Measurements from ENCODE around the gene FRMD5. TPM values are rescaled to one million over a fixed set of nuclear protein-coding genes. Genes with fewer than 3 reads are reported as not detected.

Gene FRMD5
- total RNA-seq, 1 experiment from 2014 or later = 27.2 TPM

DNA sequence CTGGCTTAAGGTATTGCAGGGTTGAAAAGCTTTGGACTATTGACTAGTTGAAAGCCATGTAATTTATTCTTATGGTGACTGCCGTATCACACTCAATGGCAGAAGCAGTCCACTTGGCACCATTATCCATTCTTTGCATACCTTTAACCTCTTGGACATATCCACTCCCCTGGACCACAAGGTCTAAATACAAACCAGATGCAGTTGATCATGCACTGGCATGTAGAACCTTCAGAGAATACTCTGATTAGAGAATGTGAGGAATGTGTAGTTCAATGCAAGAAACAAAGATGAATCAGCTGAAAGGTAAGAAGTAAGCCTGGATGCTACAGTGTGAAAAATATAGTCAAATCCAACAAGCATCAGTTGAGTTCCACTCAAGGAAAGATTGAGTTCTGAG is 93.1 kb downstream of the FRMD5 start (continued):
- no peak for TF ChIP-seq ZBTB33 (IDR thresholded peaks at IDR 0.05; ENCODE audit: extremely low read depth, insufficient replicate concordance, low read length)
- no peak for TF ChIP-seq ELF1 (IDR thresholded peaks at IDR 0.05; ENCODE audit: borderline replicate concordance, low read depth)
- TF ChIP-seq SP1 (IDR thresholded peaks at IDR 0.05; ENCODE audit: low read depth) = no peak

DNA sequence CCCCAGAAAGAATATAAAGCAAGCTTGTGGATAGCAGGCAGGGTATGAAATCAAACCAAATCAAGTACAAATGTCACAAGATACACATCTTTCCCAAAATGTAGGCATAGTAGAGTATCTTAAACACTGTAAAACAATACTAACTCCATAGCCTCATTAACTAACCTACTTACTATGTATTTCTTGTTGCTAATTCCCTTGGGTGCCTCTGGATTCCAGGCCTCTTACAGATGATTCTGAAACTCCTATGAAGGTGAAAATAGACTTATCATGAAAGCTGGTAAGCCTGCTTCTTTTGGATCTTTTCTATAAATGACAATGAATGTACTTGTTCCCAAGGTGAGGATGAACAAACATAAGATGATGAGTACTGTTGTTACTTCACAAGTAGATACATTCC is 93.8 kb downstream of the FRMD5 start:
- Histone ChIP-seq H3K27me3 (ENCODE audit: insufficient read depth, low read length) (no peaks in the 10 kb centered on the region), H3K79me2 (ENCODE audit: insufficient read depth, low read length) (peaks cover 73% of the 10 kb centered on the region), H3K27ac (ENCODE audit: low read depth, low read length) (peak overlapping the region; percentile 72; the same call in 1 of the 2 replicates), H3K9ac (ENCODE audit: low read length) (no peak overlapping the region), H3K9me3 (ENCODE audit: control insufficient read depth in 1 of 2, insufficient read depth in 1 of 2, low read depth in 1 of 2, low read length in 2 of 2) (no peaks in the 10 kb centered on the region), H3K4me3 (replicated peaks in 1 of 2; ENCODE audit: low read depth in 1 of 2, low read length in 2 of 2) (peak overlapping the region in 1 of 2 experiments; percentile 23; a peak in 1 of 4 replicates), H3K4me1 (ENCODE audit: control insufficient read depth in 1 of 2, insufficient read depth in 2 of 2, low read length in 2 of 2) (peaks cover 32 to 72% of the 10 kb centered on the region in 2 experiments), H3K4me2 (ENCODE audit: low read length) (peak overlapping the region; percentile 67), H3K9me2 (ENCODE audit: insufficient read depth) (no peaks in the 10 kb centered on the region), H2AFZ (ENCODE audit: low read depth, low read length, poor library complexity, severe bottlenecking) (no peak overlapping the region), H4K20me1 (ENCODE audit: insufficient read depth) (no peaks in the 10 kb centered on the region), H3K36me3 (ENCODE audit: control insufficient read depth in 1 of 2, insufficient read depth in 2 of 2, low read length in 2 of 2) (no peaks in the 10 kb centered on the region; a peak in 1 of 4 replicates)
- TF ChIP-seq YY1 (IDR thresholded peaks at IDR 0.05; ENCODE audit: extremely low read depth, insufficient replicate concordance, low read depth, low read length) = no peak
- no peak for TF ChIP-seq TCF7L2 (IDR thresholded peaks at IDR 0.05; ENCODE audit: borderline replicate concordance, extremely low read depth, insufficient read depth, insufficient read length)
- no peak for TF ChIP-seq EZH2 (IDR thresholded peaks at IDR 0.05)
- no peak for TF ChIP-seq ZNF274 (IDR thresholded peaks at IDR 0.05; ENCODE audit: low read depth, low read length)
- TF ChIP-seq, protein P1, sequence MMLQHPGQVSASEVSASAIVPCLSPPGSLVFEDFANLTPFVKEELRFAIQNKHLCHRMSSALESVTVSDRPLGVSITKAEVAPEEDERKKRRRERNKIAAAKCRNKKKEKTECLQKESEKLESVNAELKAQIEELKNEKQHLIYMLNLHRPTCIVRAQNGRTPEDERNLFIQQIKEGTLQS (IDR thresholded peaks at IDR 0.05) = no peak
- TF ChIP-seq ZBTB33 (IDR thresholded peaks at IDR 0.05; ENCODE audit: extremely low read depth, insufficient replicate concordance, low read length) = no peak
- TF ChIP-seq RAD21 (IDR thresholded peaks at IDR 0.05; ENCODE audit: low read depth) = no peak
- no peak for TF ChIP-seq ZFX (IDR thresholded peaks at IDR 0.05)
- no peak for TF ChIP-seq POLR2AphosphoS5 (IDR thresholded peaks at IDR 0.05; ENCODE audit: low read depth, low read length)
- no peak for TF ChIP-seq FOSL1 (IDR thresholded peaks at IDR 0.05; ENCODE audit: low read depth)
- TF ChIP-seq EGR1 (IDR thresholded peaks at IDR 0.05; ENCODE audit: low read depth) = no peak
- TF ChIP-seq CBX3 (IDR thresholded peaks at IDR 0.05; ENCODE audit: low read depth) = no peak
- no peak for TF ChIP-seq SIN3A (IDR thresholded peaks at IDR 0.05; ENCODE audit: low read depth)
- TF ChIP-seq POLR2A (IDR thresholded peaks at IDR 0.05; ENCODE audit: borderline replicate concordance, extremely low read depth, insufficient read depth, insufficient read length) = no peak
- no peak for TF ChIP-seq JUND (IDR thresholded peaks at IDR 0.05)
- no peak for TF ChIP-seq SP1 (IDR thresholded peaks at IDR 0.05; ENCODE audit: low read depth)
- ChIA-PET POLR2A (no interaction called here), RAD21 (ENCODE audit: low non-redundant PET in 1 of 2, low total read pairs in 2 of 2, uncharacterized antibody in 2 of 2, unreplicated experiment in 2 of 2) (no interaction called here), CTCF (no interaction called here)
- no peak for DNase-seq (ENCODE audit: low read depth, low spot score)
- intact Hi-C loops (cut with micrococcal nuclease) = no loop called here
- BruUV-seq (replicated peaks) = no TSS peak
- no peak for ATAC-seq
